ENCODE results near the gene CNNM4. TPM values are rescaled to one million over a fixed set of nuclear protein-coding genes. Genes with fewer than 3 reads are reported as not detected.

The CNNM4 gene
- polyA plus RNA-seq, 1 experiment = 4.7 TPM

DNA sequence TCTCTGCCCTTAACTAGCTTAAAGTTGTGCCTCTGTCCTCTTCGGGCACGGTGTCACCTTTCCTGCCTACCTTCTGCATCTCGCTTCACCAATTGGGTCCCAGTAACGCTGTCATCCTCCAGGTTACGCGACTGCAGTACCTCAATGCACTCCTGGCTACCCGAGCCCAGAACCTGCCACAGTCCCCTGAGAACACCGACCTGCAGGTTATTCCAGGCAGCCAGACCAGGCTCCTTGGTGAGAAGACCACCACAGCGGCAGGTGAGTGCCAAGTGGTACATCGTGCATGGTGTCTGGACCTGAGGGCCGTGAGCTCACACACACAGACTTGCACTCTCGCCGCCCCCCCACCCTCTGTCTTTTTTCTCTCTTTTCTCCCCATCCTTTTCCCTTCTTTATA lies 68.2 kb downstream of the CNNM4 start:
- Histone ChIP-seq H3K9me3 (ENCODE audit: control insufficient read depth, insufficient read depth, low read length) (no peaks in the 10 kb centered on the region), H3K4me3 (ENCODE audit: low read depth, low read length) (no peak overlapping the region), H3K27ac (ENCODE audit: low read depth, low read length) (no peak overlapping the region), H3K27me3 (ENCODE audit: control insufficient read depth, insufficient read depth, low read length) (no peaks in the 10 kb centered on the region)
- ChIA-PET POLR2A (no interaction called here), CTCF (interaction anchor here (0.7 kb wide), 1 partner anchor 29 kb away, joined by 3 read pairs; the partner anchor contains the start of gene ANKRD39)
- TF ChIP-seq CTCF (IDR thresholded peaks at IDR 0.05; ENCODE audit: low read depth, low read length) = no peak
- DNase-seq (ENCODE audit: low read depth, low spot score) = no peak

- Histone ChIP-seq H3K27ac (ENCODE audit: low read depth, low read length) (no peak overlapping the region), H3K27me3 (ENCODE audit: control insufficient read depth, insufficient read depth, low read length) (no peaks in the 10 kb centered on the region), H3K9me3 (ENCODE audit: control insufficient read depth, insufficient read depth, low read length) (no peaks in the 10 kb centered on the region), H3K4me3 (ENCODE audit: low read depth, low read length) (no peak overlapping the region)
- POLR2A ChIA-PET = no interaction called here
- TF ChIP-seq CTCF (IDR thresholded peaks at IDR 0.05; ENCODE audit: low read depth, low read length) = no peak
- DNase-seq (ENCODE audit: low read depth, low spot score) = no peak
- CTCF ChIA-PET = interaction anchor here (1.1 kb wide), 1 partner anchor 14 kb away, joined by 3 read pairs; the partner anchor contains the start of gene CNNM3
These were observed 69.4 kb downstream of the CNNM4 start for GRCh38 chr2:96830044-96830562.

- DNase-seq (ENCODE audit: low read depth, low spot score) = no peak
- Histone ChIP-seq H3K4me3 (ENCODE audit: low read depth, low read length) (no peak overlapping the region), H3K27ac (ENCODE audit: low read depth, low read length) (no peak overlapping the region), H3K27me3 (ENCODE audit: control insufficient read depth, insufficient read depth, low read length) (no peaks in the 10 kb centered on the region), H3K9me3 (ENCODE audit: control insufficient read depth, insufficient read depth, low read length) (no peaks in the 10 kb centered on the region)
- TF ChIP-seq CTCF (IDR thresholded peaks at IDR 0.05; ENCODE audit: low read depth, low read length) = no peak
- ChIA-PET POLR2A (no interaction called here), CTCF (interaction anchor here (0.8 kb wide), 1 partner anchor 273 kb away, joined by 4 read pairs; no protein-coding TSS in a partner anchor)
These were observed 71.0 kb downstream of the CNNM4 start for GRCh38 chr2:96831679-96832078.

DNA sequence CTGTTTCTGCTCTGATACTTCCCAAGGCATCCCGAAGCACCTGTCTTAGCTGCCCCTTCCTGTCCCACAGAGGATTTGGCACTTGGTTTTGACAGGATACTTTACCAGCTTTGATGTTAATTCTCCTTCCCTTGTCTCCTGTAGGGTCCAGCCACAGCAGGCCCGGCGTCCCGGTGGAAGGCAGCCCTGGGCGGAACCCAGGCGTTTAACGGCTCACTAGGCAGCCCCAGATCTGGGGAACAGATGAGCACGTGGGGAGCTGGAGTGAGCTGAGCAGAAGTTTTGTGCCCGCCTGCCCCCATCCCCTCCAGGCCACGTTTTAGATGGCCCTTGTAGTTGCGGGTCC lies 71.7 kb downstream of the CNNM4 start:
- H3K27ac ChIP-seq (ENCODE audit: low read depth, low read length) = no peak overlapping the region
- no peak for TF ChIP-seq CTCF (IDR thresholded peaks at IDR 0.05; ENCODE audit: low read depth, low read length)

DNA sequence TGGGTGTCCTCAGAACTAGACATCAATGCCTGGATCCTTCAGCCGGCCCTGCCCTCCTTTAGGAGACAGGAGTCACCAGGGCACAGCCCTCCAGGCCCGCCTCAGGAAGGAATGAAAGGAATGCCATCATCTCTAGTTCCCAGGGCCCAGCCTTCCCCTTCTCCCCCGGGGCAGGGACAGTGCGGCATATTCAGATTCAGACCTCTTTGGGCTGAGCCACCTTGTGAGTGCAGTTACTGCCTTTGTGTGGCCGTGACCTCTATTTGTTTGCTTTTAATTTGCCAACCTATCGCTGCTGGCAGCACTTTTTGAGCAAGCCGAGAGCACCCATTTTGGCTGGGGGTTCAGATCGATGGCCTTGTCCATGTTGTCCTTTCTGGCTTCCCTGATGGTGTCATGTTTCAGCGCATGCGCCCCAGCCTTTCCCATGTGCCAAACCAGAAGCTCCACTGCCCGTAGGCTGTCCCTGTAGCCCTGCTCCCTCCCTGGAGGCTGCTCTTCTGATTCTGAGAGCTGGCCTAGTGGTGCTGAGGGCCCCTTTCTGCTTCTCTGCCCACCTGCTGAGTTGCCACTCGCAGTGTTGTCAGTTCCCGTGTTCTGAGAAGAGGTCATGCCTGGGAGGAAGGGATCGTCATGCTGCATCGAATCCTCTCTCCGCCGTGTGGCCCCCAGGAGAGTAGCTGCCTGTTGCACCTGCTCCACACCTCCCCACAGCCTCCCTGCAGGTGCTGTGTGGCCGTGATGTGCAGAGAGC lies 72.2 kb downstream of the CNNM4 start:
- Histone ChIP-seq H3K27ac (ENCODE audit: low read depth, low read length) (no peak overlapping the region), H3K27me3 (ENCODE audit: control insufficient read depth, insufficient read depth, low read length) (no peaks in the 10 kb centered on the region), H3K9me3 (ENCODE audit: control insufficient read depth, insufficient read depth, low read length) (no peaks in the 10 kb centered on the region), H3K4me3 (ENCODE audit: low read depth, low read length) (no peak overlapping the region)
- CTCF ChIA-PET = interaction anchor here (0.7 to 1.8 kb wide), 5 partner anchors 9 to 279 kb away, joined by 3 to 4 read pairs (median 4); no protein-coding TSS in a partner anchor
- DNase-seq (ENCODE audit: low read depth, low spot score) = peak; percentile 11
- POLR2A ChIA-PET = interaction anchor here (0.5 kb wide), 1 partner anchor 8 kb away, joined by 6 read pairs; no protein-coding TSS in a partner anchor
- no peak for TF ChIP-seq CTCF (IDR thresholded peaks at IDR 0.05; ENCODE audit: low read depth, low read length)

More for the DNA sequence above, 71.7 kb downstream of the CNNM4 start:
- Histone ChIP-seq H3K4me3 (ENCODE audit: low read depth, low read length) (no peak overlapping the region), H3K9me3 (ENCODE audit: control insufficient read depth, insufficient read depth, low read length) (no peaks in the 10 kb centered on the region), H3K27me3 (ENCODE audit: control insufficient read depth, insufficient read depth, low read length) (no peaks in the 10 kb centered on the region)
- no peak for DNase-seq (ENCODE audit: low read depth, low spot score)
- CTCF ChIA-PET = interaction anchor here (0.7 to 1.0 kb wide), 3 partner anchors 36 to 272 kb away, joined by 4 read pairs; no protein-coding TSS in a partner anchor
- POLR2A ChIA-PET = interaction anchor here (0.5 kb wide), 1 partner anchor 12 kb away, joined by 7 read pairs; no protein-coding TSS in a partner anchor
